SK-N-SH (cell line): ENCODE results near the gene OSBPL5. TPM values are rescaled to one million over a fixed set of nuclear protein-coding genes. Genes with fewer than 3 reads are reported as not detected.

Experiments used
- CTCF ChIA-PET: fragments of 300-600, 350-600 bp; formaldehyde crosslinking; extraction: SDS; loops from one replicate; lab custom pipeline; 2021; lab: Yijun Ruan, JAX
- POLR2A ChIA-PET: fragments of 350-600 bp; sonication (Branson Sonifier 250); formaldehyde crosslinking; extraction: SDS; loops from one replicate; lab custom pipeline; 2020; ENCODE audit warnings: antibody characterized with exemption, inconsistent platforms; lab: Yijun Ruan, JAX
- DNase-seq: peaks from one replicate; pipeline ENCODE4 v3.0.0; 2012
- H2AFZ ChIP-seq: fragments of 200-600 bp; sonication (generic); 2 replicates; pipeline ENCODE4 v1.8.1; 2016; ENCODE audit warnings: antibody characterized with exemption, mild to moderate bottlenecking, low read depth
- H3F3A ChIP-seq: fragments of 200-600 bp; sonication (generic); replicated peaks from 2 replicates; pipeline ENCODE3; 2016; ENCODE audit warnings: antibody characterized with exemption, mild to moderate bottlenecking; ENCODE audit not compliant: insufficient read depth
- H3K27ac ChIP-seq, 2 experiments: fragments of 200-500 bp in 1 of 2; fragments of 200-600 bp in 1 of 2; sonication (Bioruptor generic) in 1 of 2; sonication (generic), shearing (Covaris generic) in 1 of 2; 2 replicates each; pipeline versions ENCODE4 v1.5.1 to v1.6.1; 2014 to 2016; ENCODE audit warnings: low read depth in 2 of 2, inconsistent platforms in 1 of 2, low read length in 1 of 2, mild to moderate bottlenecking in 1 of 2, mixed read lengths in 1 of 2
- H3K27me3 ChIP-seq: fragments of 200-600 bp; sonication (generic), shearing (Covaris generic); 2 replicates; pipeline ENCODE4 v1.6.1; 2016; ENCODE audit warnings: mixed run types; ENCODE audit not compliant: insufficient read depth
- H3K36me3 ChIP-seq, 2 experiments: fragments of 200-500 bp in 1 of 2; fragments of 200-600 bp in 1 of 2; sonication (Bioruptor generic) in 1 of 2; sonication (generic) in 1 of 2; replicated peaks in 1 of 2; 2 replicates each; pipeline versions ENCODE3 to v1.5.1; 2014 to 2016; ENCODE audit warnings: low read length in 1 of 2, mild to moderate bottlenecking in 1 of 2; ENCODE audit not compliant: insufficient read depth in 2 of 2, control insufficient read depth in 1 of 2
- H3K4me1 ChIP-seq, 2 experiments: fragments of 200-500 bp in 1 of 2; fragments of 200-600 bp in 1 of 2; sonication (Bioruptor generic) in 1 of 2; sonication (generic), shearing (Covaris generic) in 1 of 2; 2 replicates each; pipeline versions ENCODE4 v1.5.1 to v1.6.1; 2014 to 2016; ENCODE audit warnings: low read depth in 1 of 2, low read length in 1 of 2, mixed run types in 1 of 2; ENCODE audit not compliant: insufficient read depth in 2 of 2, control insufficient read depth in 1 of 2
- H3K4me2 ChIP-seq: fragments of 200-600 bp; sonication (generic), shearing (Covaris generic); 2 replicates; pipeline ENCODE4 v1.6.1; 2017; ENCODE audit warnings: mixed run types
- H3K4me3 ChIP-seq, 2 experiments: fragments of 200-500 bp in 1 of 2; fragments of 200-600 bp in 1 of 2; sonication (Bioruptor generic) in 1 of 2; sonication (generic), shearing (Covaris generic) in 1 of 2; 2 replicates each; pipeline versions ENCODE4 v1.5.1 to v1.8.1; 2014 to 2016; ENCODE audit warnings: low read depth in 2 of 2, inconsistent platforms in 1 of 2, low read length in 1 of 2, mild to moderate bottlenecking in 1 of 2, mixed read lengths in 1 of 2, moderate library complexity in 1 of 2
- H3K79me2 ChIP-seq: fragments of 200-600 bp; sonication (generic); 2 replicates; pipeline ENCODE4 v1.8.1; 2017; ENCODE audit warnings: mild to moderate bottlenecking; ENCODE audit not compliant: insufficient read depth
- H3K9ac ChIP-seq: fragments of 200-600 bp; sonication (generic); 2 replicates; pipeline ENCODE4 v1.6.1; 2017; ENCODE audit warnings: mixed run types
- H3K9me2 ChIP-seq: fragments of 200-600 bp; sonication (generic); 2 replicates; pipeline ENCODE4 v1.6.1; 2017; ENCODE audit warnings: mixed run types
- H3K9me3 ChIP-seq: fragments of 200-600 bp; sonication (generic); 2 replicates; pipeline ENCODE4 v1.6.1; 2017; ENCODE audit warnings: mixed run types, mild to moderate bottlenecking, moderate library complexity
- H4K20me1 ChIP-seq: fragments of 200-600 bp; sonication (generic); 2 replicates; pipeline ENCODE4 v1.6.1; 2017; ENCODE audit warnings: mild to moderate bottlenecking, mixed run types; ENCODE audit not compliant: insufficient read depth
- ELF1 ChIP-seq: IDR thresholded peaks from 2 replicates; pipeline ENCODE4 v1.4.0; 2012
- EP300 ChIP-seq, 2 experiments: IDR thresholded peaks; 2 replicates each; pipeline versions ENCODE4 v1.4.0 to v1.6.1; 2012; ENCODE audit warnings: borderline replicate concordance in 1 of 2, low read depth in 1 of 2, low read length in 1 of 2
- FOSL2 ChIP-seq: IDR thresholded peaks from 2 replicates; pipeline ENCODE4 v1.4.0; 2012; ENCODE audit warnings: low read depth, mild to moderate bottlenecking, moderate library complexity, borderline replicate concordance
- GABPA ChIP-seq: IDR thresholded peaks from 2 replicates; pipeline ENCODE4 v1.4.0; 2012; ENCODE audit warnings: low read depth, mild to moderate bottlenecking
- JUND ChIP-seq: IDR thresholded peaks from 2 replicates; pipeline ENCODE4 v1.4.0; 2012
- MEF2A ChIP-seq: IDR thresholded peaks from 2 replicates; pipeline ENCODE4 v1.4.0; 2012; ENCODE audit warnings: low read depth, borderline replicate concordance
- MXI1 ChIP-seq: IDR thresholded peaks from 2 replicates; pipeline ENCODE4 v1.6.1; 2012; ENCODE audit warnings: mild to moderate bottlenecking, low read depth, low read length, improper control_type of control experiment
- NFIC ChIP-seq: IDR thresholded peaks from 2 replicates; pipeline ENCODE4 v1.4.0; 2012; ENCODE audit warnings: borderline replicate concordance
- NRF1 ChIP-seq: IDR thresholded peaks from 2 replicates; pipeline ENCODE4 v1.6.1; 2012; ENCODE audit warnings: low read depth, mild to moderate bottlenecking, low read length
- SIN3A ChIP-seq: IDR thresholded peaks from 2 replicates; pipeline ENCODE4 v1.6.1; 2012; ENCODE audit warnings: low read depth, mild to moderate bottlenecking, low read length, moderate library complexity, borderline replicate concordance
- TEAD4 ChIP-seq: IDR thresholded peaks from 2 replicates; pipeline ENCODE4 v1.4.0; 2012; ENCODE audit warnings: mild to moderate bottlenecking, borderline replicate concordance; ENCODE audit not compliant: insufficient read depth
- WGBS: methylation state at CpG from one replicate; pipeline ENCODE4 v1.1.6; 2017; ENCODE audit warnings: low lambda C conversion rate; 5-methylcytosine and 5-hydroxymethylcytosine counted together
- polyA plus RNA-seq, 3 experiments: library from polyadenylated mRNA; depleted of rRNA; stranded (reverse); fragments of >200 nt; gene quantifications; 2 replicates each; pipeline ENCODE4 v1.2.3, GENCODE V29; 2012
- TF ChIP-seq, protein P1 (sequence below): fragments of 200-600 bp; sonication (generic); IDR thresholded peaks from 2 replicates; pipeline ENCODE4 v1.6.1; 2017; ENCODE audit warnings: antibody characterized with exemption, mild to moderate bottlenecking, moderate library complexity
- TF ChIP-seq, protein P2 (sequence below): fragments of 150-350 bp; IDR thresholded peaks from 2 replicates; pipeline ENCODE4 v1.6.1; 2016; ENCODE audit warnings: mild to moderate bottlenecking, low read depth, low read length
- TF ChIP-seq, protein P3 (sequence below): IDR thresholded peaks from 2 replicates; pipeline ENCODE4; 2012
- TF ChIP-seq, protein P4 (sequence below): IDR thresholded peaks from 2 replicates; pipeline ENCODE4 v1.4.0; 2012; ENCODE audit warnings: low read depth
- TF ChIP-seq, protein P5 (sequence below): IDR thresholded peaks from 2 replicates; pipeline ENCODE4 v1.4.0; 2012; ENCODE audit warnings: low read depth, borderline replicate concordance

Gene OSBPL5
- polyA plus RNA-seq, 1 of the 3 experiments (the other 2 are of a cell fraction) = 10.9 TPM

DNA sequence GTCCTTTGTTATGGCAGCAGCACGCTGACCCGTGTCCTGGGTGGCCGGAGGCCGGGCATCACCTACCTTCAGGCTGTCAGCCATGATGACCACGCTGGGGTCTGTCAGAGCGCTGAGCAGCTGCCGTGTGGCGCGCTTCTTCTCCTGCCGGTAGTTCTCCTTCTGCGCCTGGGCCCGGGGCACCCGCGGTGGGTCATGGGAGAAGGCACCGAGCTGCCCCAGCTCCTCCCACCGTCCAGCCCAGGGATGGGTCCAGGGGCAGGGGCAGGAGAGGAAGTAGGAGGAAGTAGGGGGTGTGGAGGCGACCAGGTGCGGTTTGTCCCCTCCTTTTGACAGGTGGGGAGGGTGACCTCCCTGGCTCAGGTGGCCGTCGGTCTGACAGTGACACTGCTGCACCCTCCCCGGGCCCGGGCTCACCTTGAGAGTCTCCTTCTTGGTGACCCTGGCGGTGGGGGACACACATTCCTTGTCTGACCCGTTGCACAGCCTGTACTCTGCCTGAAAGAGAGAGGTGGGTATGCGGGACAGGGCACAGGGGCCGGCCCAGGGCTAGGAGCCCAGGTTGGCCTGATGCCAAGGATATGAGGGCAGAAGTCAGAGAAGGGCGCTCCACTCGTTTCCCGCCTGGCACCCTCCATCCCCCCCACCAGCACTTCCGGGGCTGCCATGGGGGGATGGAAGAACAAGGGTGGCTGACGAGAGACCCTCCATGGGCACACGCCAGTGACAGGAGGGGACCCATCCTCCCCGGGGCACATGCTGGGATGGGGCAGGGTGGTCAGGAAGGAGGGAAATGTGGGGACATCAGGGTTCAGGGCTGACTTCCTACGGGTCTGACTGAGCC is 43.0 kb downstream of the OSBPL5 start:
- no peaks in the 10 kb centered on the region for H3K27me3 ChIP-seq
- no peak overlapping the region for H3K4me2 ChIP-seq
- H3K9me2 ChIP-seq = no peaks in the 10 kb centered on the region
- H4K20me1 ChIP-seq = peaks cover 13% of the 10 kb centered on the region; the same call in 1 of the 2 replicates
- no peaks in the 10 kb centered on the region for H3K79me2 ChIP-seq
- 92% methylated on average over 19 of the region's 34 CpGs for WGBS
- H3K9ac ChIP-seq = no peak overlapping the region
- no peak overlapping the region for H3K27ac ChIP-seq
- peaks cover 12% of the 10 kb centered on the region for H3F3A ChIP-seq
- no peak for TF ChIP-seq GABPA
- TF ChIP-seq, protein P1, sequence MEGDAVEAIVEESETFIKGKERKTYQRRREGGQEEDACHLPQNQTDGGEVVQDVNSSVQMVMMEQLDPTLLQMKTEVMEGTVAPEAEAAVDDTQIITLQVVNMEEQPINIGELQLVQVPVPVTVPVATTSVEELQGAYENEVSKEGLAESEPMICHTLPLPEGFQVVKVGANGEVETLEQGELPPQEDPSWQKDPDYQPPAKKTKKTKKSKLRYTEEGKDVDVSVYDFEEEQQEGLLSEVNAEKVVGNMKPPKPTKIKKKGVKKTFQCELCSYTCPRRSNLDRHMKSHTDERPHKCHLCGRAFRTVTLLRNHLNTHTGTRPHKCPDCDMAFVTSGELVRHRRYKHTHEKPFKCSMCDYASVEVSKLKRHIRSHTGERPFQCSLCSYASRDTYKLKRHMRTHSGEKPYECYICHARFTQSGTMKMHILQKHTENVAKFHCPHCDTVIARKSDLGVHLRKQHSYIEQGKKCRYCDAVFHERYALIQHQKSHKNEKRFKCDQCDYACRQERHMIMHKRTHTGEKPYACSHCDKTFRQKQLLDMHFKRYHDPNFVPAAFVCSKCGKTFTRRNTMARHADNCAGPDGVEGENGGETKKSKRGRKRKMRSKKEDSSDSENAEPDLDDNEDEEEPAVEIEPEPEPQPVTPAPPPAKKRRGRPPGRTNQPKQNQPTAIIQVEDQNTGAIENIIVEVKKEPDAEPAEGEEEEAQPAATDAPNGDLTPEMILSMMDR = no peak
- no peak for TF ChIP-seq NFIC
- TF ChIP-seq SIN3A = no peak
- POLR2A ChIA-PET = no interaction called here
- H3K4me1 ChIP-seq = peaks cover 0 to 14% of the 10 kb centered on the region in 2 experiments; a peak in 1 of 4 replicates
- H3K9me3 ChIP-seq = no peaks in the 10 kb centered on the region
- CTCF ChIA-PET = no interaction called here
- no peak overlapping the region for H3K4me3 ChIP-seq
- H2AFZ ChIP-seq = no peak overlapping the region
- peaks cover 2 to 27% of the 10 kb centered on the region in 2 experiments for H3K36me3 ChIP-seq
- DNase-seq = peak; percentile 36

DNA sequence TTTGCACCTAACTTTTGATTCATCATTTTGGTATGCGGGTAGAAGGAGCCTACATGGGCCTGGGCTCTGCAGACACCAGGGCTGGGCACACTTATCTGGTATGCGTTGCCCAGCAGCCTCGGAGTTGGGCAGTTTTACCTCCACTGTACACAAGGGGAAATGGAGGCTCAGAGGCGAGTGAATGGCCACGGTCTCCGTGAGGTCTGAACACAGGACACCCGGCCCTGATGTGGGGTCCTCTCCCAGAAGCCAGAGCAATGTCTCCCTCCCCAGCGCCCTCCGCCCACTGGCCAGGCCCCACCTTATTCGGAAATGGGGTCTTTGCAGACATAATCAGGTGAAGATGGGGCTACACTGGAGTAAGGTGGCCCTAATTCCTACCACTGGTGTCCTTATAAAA is 43.7 kb downstream of the OSBPL5 start:
- Histone ChIP-seq H3K9me2 (no peaks in the 10 kb centered on the region), H3K36me3 (peaks cover 2 to 34% of the 10 kb centered on the region in 2 experiments), H3K9me3 (no peaks in the 10 kb centered on the region), H3K4me2 (no peak overlapping the region), H2AFZ (no peak overlapping the region), H3K79me2 (no peaks in the 10 kb centered on the region), H3K27me3 (no peaks in the 10 kb centered on the region), H3F3A (peaks cover 12% of the 10 kb centered on the region), H4K20me1 (peaks cover 13% of the 10 kb centered on the region; the same call in 1 of the 2 replicates), H3K4me3 (no peak overlapping the region), H3K27ac (no peak overlapping the region), H3K9ac (no peak overlapping the region), H3K4me1 (peaks cover 0 to 14% of the 10 kb centered on the region in 2 experiments; a peak in 1 of 4 replicates)
- TF ChIP-seq SIN3A (no peak), TEAD4 (no peak), NRF1 (no peak), JUND (no peak), MEF2A (no peak), ELF1 (no peak), FOSL2 (no peak), NFIC (no peak), MXI1 (no peak), EP300 (IDR thresholded peaks at IDR 0.05; ENCODE audit: borderline replicate concordance in 1 of 2, low read depth in 1 of 2, low read length in 1 of 2) (no peak)
- TF ChIP-seq, protein P2, sequence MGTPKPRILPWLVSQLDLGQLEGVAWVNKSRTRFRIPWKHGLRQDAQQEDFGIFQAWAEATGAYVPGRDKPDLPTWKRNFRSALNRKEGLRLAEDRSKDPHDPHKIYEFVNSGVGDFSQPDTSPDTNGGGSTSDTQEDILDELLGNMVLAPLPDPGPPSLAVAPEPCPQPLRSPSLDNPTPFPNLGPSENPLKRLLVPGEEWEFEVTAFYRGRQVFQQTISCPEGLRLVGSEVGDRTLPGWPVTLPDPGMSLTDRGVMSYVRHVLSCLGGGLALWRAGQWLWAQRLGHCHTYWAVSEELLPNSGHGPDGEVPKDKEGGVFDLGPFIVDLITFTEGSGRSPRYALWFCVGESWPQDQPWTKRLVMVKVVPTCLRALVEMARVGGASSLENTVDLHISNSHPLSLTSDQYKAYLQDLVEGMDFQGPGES = no peak
- TF ChIP-seq, protein P3, sequence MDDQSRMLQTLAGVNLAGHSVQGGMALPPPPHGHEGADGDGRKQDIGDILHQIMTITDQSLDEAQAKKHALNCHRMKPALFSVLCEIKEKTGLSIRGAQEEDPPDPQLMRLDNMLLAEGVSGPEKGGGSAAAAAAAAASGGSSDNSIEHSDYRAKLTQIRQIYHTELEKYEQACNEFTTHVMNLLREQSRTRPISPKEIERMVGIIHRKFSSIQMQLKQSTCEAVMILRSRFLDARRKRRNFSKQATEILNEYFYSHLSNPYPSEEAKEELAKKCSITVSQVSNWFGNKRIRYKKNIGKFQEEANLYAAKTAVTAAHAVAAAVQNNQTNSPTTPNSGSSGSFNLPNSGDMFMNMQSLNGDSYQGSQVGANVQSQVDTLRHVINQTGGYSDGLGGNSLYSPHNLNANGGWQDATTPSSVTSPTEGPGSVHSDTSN = no peak
- TF ChIP-seq, protein P1 = no peak
- TF ChIP-seq, protein P4, sequence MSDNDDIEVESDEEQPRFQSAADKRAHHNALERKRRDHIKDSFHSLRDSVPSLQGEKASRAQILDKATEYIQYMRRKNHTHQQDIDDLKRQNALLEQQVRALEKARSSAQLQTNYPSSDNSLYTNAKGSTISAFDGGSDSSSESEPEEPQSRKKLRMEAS = no peak
- TF ChIP-seq, protein P5, sequence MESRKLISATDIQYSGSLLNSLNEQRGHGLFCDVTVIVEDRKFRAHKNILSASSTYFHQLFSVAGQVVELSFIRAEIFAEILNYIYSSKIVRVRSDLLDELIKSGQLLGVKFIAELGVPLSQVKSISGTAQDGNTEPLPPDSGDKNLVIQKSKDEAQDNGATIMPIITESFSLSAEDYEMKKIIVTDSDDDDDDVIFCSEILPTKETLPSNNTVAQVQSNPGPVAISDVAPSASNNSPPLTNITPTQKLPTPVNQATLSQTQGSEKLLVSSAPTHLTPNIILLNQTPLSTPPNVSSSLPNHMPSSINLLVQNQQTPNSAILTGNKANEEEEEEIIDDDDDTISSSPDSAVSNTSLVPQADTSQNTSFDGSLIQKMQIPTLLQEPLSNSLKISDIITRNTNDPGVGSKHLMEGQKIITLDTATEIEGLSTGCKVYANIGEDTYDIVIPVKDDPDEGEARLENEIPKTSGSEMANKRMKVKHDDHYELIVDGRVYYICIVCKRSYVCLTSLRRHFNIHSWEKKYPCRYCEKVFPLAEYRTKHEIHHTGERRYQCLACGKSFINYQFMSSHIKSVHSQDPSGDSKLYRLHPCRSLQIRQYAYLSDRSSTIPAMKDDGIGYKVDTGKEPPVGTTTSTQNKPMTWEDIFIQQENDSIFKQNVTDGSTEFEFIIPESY = no peak
- DNase-seq = no peak
- ChIA-PET CTCF (no interaction called here), POLR2A (no interaction called here)
- 91% methylated on average over 9 of the region's 10 CpGs for WGBS
